Loucy (cell line): Measurements from ENCODE around the gene TMEM140.

Experiments used
- EZH2phosphoT487 ChIP-seq: fragments of 200-600 bp; IDR thresholded peaks from 2 replicates; pipeline ENCODE4 v1.6.1; 2018; ENCODE audit warnings: antibody characterized with exemption, mild to moderate bottlenecking, moderate library complexity, borderline replicate concordance
- TF ChIP-seq, protein P1 (sequence below): fragments of 200-600 bp; sonication (generic); conservative IDR thresholded peaks from 2 replicates; pipeline ENCODE4 v1.5.1; 2014; ENCODE audit warnings: mild to moderate bottlenecking, antibody characterized with exemption, low read length

DNA sequence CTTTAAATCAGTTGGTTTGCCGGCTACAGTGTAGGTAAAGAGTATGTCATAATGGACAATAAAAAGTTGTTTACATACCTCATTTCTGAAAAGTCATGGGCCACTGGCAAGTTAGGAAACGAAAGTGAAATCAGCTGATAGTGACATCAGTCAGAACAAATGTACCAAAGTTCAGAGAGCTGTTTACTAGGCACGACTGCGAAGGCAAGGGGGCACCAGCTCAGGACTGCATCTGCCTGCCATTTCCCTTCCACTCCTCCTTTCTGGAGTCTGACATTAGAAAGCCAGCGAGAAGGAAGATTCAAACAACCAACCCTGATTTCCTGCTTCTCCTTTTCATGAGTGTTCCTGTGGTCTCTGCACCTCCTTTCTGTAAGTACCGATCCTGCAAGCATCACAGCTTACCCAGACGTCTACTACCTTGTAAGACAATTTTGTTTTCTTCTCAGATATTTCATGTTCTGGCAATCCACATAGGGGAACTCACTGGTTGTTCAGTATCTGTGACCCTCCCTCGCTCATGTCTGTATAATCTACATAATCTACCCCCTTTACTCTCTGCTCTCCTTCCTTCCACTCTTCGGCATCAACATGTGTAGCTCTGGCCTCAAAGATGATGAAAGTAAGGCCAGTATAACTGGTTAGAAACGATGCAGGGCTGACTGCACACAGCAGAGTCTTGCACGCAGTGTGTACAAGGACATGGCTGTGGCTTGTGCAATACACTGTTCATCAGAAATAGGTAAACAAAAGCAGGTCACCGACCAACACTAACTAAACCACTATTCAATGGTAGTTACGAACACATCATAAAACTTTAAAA lies at the start of gene TMEM140:
- no peak for TF ChIP-seq EZH2phosphoT487
- TF ChIP-seq, protein P1, sequence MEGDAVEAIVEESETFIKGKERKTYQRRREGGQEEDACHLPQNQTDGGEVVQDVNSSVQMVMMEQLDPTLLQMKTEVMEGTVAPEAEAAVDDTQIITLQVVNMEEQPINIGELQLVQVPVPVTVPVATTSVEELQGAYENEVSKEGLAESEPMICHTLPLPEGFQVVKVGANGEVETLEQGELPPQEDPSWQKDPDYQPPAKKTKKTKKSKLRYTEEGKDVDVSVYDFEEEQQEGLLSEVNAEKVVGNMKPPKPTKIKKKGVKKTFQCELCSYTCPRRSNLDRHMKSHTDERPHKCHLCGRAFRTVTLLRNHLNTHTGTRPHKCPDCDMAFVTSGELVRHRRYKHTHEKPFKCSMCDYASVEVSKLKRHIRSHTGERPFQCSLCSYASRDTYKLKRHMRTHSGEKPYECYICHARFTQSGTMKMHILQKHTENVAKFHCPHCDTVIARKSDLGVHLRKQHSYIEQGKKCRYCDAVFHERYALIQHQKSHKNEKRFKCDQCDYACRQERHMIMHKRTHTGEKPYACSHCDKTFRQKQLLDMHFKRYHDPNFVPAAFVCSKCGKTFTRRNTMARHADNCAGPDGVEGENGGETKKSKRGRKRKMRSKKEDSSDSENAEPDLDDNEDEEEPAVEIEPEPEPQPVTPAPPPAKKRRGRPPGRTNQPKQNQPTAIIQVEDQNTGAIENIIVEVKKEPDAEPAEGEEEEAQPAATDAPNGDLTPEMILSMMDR = no peak
